ENCODE results near the gene PROM1. TPM values are rescaled to one million over a fixed set of nuclear protein-coding genes. Genes with fewer than 3 reads are reported as not detected.

Gene PROM1
- polyA plus RNA-seq, 3 donors: not detected

DNA sequence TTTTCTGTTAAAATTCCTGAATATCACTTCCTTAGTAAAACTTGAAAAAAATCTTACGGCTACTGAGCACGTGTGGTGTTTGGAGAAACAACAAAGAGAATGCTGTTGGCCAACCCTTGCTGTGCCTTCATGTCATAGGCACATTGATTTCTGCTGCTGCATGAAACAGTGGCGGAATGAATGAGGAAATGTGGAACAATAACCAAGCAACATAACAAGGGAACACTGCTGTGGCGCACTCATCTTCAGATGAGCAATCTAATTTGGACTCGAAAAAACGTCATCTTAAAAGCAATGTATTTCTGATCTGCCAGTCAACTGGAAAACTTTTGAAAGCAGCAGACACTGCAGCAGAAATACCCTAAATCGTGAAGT is 51.4 kb downstream of the PROM1 start:
- Mint-ChIP-seq H3K27ac (no peak overlapping the region), H3K4me1 (peaks cover 44% of the 10 kb centered on the region), H3K9me3 (no peaks in the 10 kb centered on the region), H3K27me3 (ENCODE audit: low read depth in 3 of 3) (no peaks in the 10 kb centered on the region), H3K4me3 (no peak overlapping the region), H3K36me3 (no peaks in the 10 kb centered on the region)
- Histone ChIP-seq H3K27me3 (ENCODE audit: control insufficient read depth in 2 of 2, insufficient read depth in 2 of 2, low read length in 2 of 2) (no peaks in the 10 kb centered on the region), H3K79me2 (ENCODE audit: insufficient read depth, low read length) (no peaks in the 10 kb centered on the region), H3K36me3 (replicated peaks in 1 of 2; ENCODE audit: control insufficient read depth in 1 of 2, insufficient read depth in 2 of 2, low read length in 2 of 2) (no peaks in the 10 kb centered on the region), H3K9me3 (replicated peaks in 1 of 2; ENCODE audit: control insufficient read depth in 1 of 2, insufficient read depth in 1 of 2, low read length in 2 of 2) (no peaks in the 10 kb centered on the region), H3K4me1 (ENCODE audit: control insufficient read depth in 1 of 2, insufficient read depth in 2 of 2, low read length in 2 of 2) (peaks cover 49 to 53% of the 10 kb centered on the region in 2 donors), H4K20me1 (ENCODE audit: insufficient read depth, low read length) (no peaks in the 10 kb centered on the region), H3K27ac (ENCODE audit: low read depth in 1 of 2, low read length in 2 of 2) (no peak overlapping the region), H3K9ac (ENCODE audit: insufficient read depth, low read length, poor library complexity, severe bottlenecking) (no peak overlapping the region), H3K4me2 (replicated peaks; ENCODE audit: extremely low read depth, low read length, poor library complexity, severe bottlenecking) (peak overlapping the region; percentile 3), H3K4me3 (replicated peaks in 1 of 3; ENCODE audit: low read depth in 2 of 3, low read length in 3 of 3) (no peak overlapping the region), H2AFZ (ENCODE audit: insufficient read depth, low read depth, low read length, poor library complexity, severe bottlenecking) (peak overlapping the region; percentile 48)
- intact Hi-C loops (cut with micrococcal nuclease): no loop called here
- WGBS (ENCODE audit: insufficient coverage): 9% methylated on average over 6 of the region's 7 CpGs
- TF ChIP-seq, protein P1, sequence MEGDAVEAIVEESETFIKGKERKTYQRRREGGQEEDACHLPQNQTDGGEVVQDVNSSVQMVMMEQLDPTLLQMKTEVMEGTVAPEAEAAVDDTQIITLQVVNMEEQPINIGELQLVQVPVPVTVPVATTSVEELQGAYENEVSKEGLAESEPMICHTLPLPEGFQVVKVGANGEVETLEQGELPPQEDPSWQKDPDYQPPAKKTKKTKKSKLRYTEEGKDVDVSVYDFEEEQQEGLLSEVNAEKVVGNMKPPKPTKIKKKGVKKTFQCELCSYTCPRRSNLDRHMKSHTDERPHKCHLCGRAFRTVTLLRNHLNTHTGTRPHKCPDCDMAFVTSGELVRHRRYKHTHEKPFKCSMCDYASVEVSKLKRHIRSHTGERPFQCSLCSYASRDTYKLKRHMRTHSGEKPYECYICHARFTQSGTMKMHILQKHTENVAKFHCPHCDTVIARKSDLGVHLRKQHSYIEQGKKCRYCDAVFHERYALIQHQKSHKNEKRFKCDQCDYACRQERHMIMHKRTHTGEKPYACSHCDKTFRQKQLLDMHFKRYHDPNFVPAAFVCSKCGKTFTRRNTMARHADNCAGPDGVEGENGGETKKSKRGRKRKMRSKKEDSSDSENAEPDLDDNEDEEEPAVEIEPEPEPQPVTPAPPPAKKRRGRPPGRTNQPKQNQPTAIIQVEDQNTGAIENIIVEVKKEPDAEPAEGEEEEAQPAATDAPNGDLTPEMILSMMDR (IDR thresholded peaks at IDR 0.05): no peak
- DNase-seq: peak; percentile 32 to 40 (median 36)

DNA sequence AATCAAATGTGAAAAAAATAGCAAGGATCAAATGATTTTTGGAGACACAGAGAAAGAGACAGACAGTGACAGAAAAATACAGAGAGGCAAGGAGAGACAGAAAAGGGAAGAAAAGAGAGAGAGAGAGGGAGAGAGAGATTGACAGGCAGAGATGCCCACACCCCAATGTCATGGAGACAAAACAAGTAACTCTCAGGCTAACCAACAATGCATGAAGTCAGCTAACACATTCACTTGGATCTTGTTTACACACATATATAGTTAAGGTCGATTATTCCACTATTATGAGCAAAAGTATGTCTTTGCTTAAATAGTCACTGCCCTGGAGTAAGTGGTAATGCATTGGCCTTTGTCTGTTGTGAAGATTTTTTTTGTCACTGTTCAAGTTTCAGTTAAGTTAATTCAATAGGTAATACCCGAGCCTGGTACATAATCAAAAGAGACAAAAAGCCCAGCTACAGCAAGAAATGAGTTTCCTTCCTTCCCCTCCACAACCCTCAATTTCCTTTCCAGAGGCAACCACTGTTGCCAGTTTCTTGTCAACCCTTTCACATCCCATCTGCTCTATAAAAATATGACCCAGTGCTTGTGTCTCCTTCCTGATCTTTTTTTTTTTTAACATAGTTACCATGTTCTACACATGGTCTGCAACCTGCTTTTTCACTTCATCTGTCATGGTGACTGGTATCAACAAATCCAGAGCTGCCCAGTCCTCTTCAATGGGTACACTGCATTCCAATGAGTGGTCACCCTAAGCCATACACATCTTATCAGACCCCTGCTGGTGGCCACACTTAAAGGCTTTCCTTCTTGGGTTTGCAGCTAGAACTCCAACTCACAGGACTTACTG is 52.1 kb downstream of the PROM1 start:
- H3K9ac ChIP-seq (ENCODE audit: insufficient read depth, low read length, poor library complexity, severe bottlenecking): no peak overlapping the region

More for the DNA sequence above, 52.1 kb downstream of the PROM1 start:
- no CpG with 5 or more reads among the region's 2 CpGs for WGBS (ENCODE audit: insufficient coverage)
- Mint-ChIP-seq H3K4me3 (no peak overlapping the region), H3K27me3 (ENCODE audit: low read depth in 3 of 3) (no peaks in the 10 kb centered on the region), H3K4me1 (peaks cover 40% of the 10 kb centered on the region), H3K9me3 (no peaks in the 10 kb centered on the region), H3K27ac (no peak overlapping the region), H3K36me3 (no peaks in the 10 kb centered on the region)
- TF ChIP-seq, protein P1 (IDR thresholded peaks at IDR 0.05): no peak
- Histone ChIP-seq H3K36me3 (replicated peaks in 1 of 2; ENCODE audit: control insufficient read depth in 1 of 2, insufficient read depth in 2 of 2, low read length in 2 of 2) (no peaks in the 10 kb centered on the region), H4K20me1 (ENCODE audit: insufficient read depth, low read length) (no peaks in the 10 kb centered on the region), H3K9me3 (replicated peaks in 1 of 2; ENCODE audit: control insufficient read depth in 1 of 2, insufficient read depth in 1 of 2, low read length in 2 of 2) (no peaks in the 10 kb centered on the region), H3K4me3 (replicated peaks in 1 of 3; ENCODE audit: low read depth in 2 of 3, low read length in 3 of 3) (no peak overlapping the region), H3K27ac (ENCODE audit: low read depth in 1 of 2, low read length in 2 of 2) (no peak overlapping the region), H3K4me2 (replicated peaks; ENCODE audit: extremely low read depth, low read length, poor library complexity, severe bottlenecking) (peak overlapping the region; percentile 3), H3K4me1 (ENCODE audit: control insufficient read depth in 1 of 2, insufficient read depth in 2 of 2, low read length in 2 of 2) (peaks cover 45 to 47% of the 10 kb centered on the region in 2 donors), H2AFZ (ENCODE audit: insufficient read depth, low read depth, low read length, poor library complexity, severe bottlenecking) (peak overlapping the region; percentile 48), H3K79me2 (ENCODE audit: insufficient read depth, low read length) (no peaks in the 10 kb centered on the region), H3K27me3 (ENCODE audit: control insufficient read depth in 2 of 2, insufficient read depth in 2 of 2, low read length in 2 of 2) (no peaks in the 10 kb centered on the region)
- intact Hi-C loops (cut with micrococcal nuclease): no loop called here
- DNase-seq: no peak

Data from CD14-positive monocyte (primary cell).